ENCODE data around the gene DNAH5. TPM values are rescaled to one million over a fixed set of nuclear protein-coding genes. Genes with fewer than 3 reads are reported as not detected.

DNAH5 gene
- total RNA-seq, 3 donors from 2014 or later = 0.36 to 0.98 (median 0.70) TPM

DNA sequence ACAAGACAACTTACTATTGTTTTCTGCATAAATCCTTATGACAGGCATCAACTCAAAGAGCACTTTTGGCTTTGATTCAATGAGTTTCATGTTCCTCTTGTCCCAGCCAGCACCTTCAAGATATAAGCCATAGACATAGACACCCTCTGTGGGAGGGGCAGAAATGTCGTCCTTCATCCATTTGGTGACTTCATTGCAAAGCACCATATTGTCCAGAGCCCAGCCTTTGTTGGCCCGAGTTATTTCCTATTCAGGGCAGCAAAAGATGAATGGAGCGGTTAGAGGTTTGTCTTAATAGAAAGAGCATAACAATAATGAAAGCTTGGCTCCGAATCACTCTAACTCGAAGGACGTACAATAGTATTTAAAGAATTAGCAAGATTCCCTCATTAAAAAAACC, 243.9 kb downstream of the DNAH5 start:
- no peaks in the 10 kb centered on the region for H3K36me3 ChIP-seq (ENCODE audit: low read depth)
- TF ChIP-seq, protein P1, sequence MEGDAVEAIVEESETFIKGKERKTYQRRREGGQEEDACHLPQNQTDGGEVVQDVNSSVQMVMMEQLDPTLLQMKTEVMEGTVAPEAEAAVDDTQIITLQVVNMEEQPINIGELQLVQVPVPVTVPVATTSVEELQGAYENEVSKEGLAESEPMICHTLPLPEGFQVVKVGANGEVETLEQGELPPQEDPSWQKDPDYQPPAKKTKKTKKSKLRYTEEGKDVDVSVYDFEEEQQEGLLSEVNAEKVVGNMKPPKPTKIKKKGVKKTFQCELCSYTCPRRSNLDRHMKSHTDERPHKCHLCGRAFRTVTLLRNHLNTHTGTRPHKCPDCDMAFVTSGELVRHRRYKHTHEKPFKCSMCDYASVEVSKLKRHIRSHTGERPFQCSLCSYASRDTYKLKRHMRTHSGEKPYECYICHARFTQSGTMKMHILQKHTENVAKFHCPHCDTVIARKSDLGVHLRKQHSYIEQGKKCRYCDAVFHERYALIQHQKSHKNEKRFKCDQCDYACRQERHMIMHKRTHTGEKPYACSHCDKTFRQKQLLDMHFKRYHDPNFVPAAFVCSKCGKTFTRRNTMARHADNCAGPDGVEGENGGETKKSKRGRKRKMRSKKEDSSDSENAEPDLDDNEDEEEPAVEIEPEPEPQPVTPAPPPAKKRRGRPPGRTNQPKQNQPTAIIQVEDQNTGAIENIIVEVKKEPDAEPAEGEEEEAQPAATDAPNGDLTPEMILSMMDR (IDR thresholded peaks at IDR 0.05) = no peak
- no peaks in the 10 kb centered on the region for H3K4me1 ChIP-seq (ENCODE audit: low read depth)
- no peaks in the 10 kb centered on the region for H3K9me3 ChIP-seq
- ATAC-seq = no peak
- DNase-seq = no peak
- intact Hi-C loops (cut with DNase I, micrococcal nuclease) = no loop called here
- H3K4me3 ChIP-seq = no peak overlapping the region

DNA sequence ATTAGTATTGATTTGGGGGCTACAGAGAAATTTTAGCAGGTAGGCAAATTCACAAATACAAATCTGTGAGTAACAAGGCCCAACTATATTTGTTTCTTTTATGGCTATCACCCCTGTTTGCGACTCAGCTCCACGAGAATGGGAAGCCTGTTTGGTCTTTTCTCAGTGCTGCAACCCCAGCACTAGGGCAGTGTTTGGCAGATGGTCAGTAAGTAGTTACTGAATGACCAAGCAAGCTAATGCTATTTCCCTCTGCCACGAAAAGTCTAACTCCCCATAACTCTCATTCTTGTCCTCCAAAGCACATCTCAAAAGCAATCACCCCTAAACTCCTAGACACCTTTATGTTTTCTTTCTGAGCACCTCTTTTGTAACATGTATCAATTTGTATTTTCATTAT, 245.6 kb downstream of the DNAH5 start:
- no peaks in the 10 kb centered on the region for H3K9me3 ChIP-seq
- TF ChIP-seq, protein P1 (IDR thresholded peaks at IDR 0.05) = no peak
- H3K4me3 ChIP-seq = no peak overlapping the region
- ATAC-seq = no peak
- H3K4me1 ChIP-seq (ENCODE audit: low read depth) = no peaks in the 10 kb centered on the region
- intact Hi-C loops (cut with DNase I, micrococcal nuclease) = no loop called here
- no peaks in the 10 kb centered on the region for H3K36me3 ChIP-seq (ENCODE audit: low read depth)
- no peak for DNase-seq

DNA sequence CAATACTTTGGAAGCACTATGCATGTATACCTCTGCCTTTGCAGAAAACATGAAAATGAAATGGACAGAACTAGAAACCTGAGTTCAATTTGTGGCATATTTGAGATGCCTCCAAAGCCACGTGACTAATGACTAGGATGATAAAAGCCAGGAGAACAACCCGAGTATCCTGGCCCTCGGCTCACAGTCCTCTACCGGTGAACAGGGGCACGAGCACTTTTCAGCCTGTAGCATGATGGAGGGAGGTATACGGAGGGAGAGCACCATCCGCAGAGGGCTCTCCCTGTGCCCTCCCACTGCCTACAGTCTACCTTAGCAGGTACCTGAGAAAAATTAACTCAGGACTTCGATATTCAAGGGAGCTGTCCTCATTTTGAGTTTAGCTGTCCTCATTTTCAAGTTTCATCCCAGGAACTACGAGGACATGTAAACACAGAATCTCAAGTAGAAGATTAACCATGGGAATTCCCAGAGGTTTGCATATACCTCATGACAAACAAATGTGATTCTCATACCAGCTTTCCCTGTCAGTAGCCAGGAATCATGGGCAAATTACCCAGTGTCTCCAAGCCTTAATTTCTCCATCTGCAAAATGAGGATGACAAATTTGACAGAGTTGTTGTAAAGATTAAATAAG, 249.3 kb downstream of the DNAH5 start:
- intact Hi-C loops (cut with DNase I, micrococcal nuclease) = no loop called here
- no peaks in the 10 kb centered on the region for H3K4me1 ChIP-seq (ENCODE audit: low read depth)
- no peak overlapping the region for H3K4me3 ChIP-seq
- TF ChIP-seq, protein P1 (IDR thresholded peaks at IDR 0.05) = no peak
- DNase-seq (no peak), ATAC-seq (no peak)
- no peaks in the 10 kb centered on the region for H3K9me3 ChIP-seq
- no peaks in the 10 kb centered on the region for H3K36me3 ChIP-seq (ENCODE audit: low read depth)

DNA sequence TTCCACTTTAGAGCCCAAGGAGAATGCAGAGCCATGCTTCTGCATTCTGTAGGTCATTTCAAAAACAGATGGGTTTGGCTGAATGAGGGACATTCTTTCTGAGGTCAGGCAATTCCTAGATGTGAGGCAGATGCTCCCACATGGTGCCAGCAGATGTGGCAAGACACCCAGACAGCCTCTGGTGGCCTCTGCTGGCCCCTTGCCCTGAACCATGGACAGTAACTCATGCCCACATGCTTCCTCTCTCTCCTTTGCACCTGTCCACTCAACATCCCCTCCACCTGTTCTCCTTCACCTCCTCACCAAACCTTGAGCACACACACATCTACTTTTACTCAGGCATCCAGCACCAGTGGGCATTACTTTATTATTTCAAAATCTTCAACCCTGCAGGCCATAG, 252.3 kb downstream of the DNAH5 start:
- intact Hi-C loops (cut with DNase I, micrococcal nuclease) = no loop called here
- TF ChIP-seq, protein P1 (IDR thresholded peaks at IDR 0.05) = no peak
- ATAC-seq = no peak
- DNase-seq = no peak
- H3K9me3 ChIP-seq = peaks cover 17% of the 10 kb centered on the region
- no peak overlapping the region for H3K4me3 ChIP-seq
- H3K4me1 ChIP-seq (ENCODE audit: low read depth) = no peaks in the 10 kb centered on the region
- no peaks in the 10 kb centered on the region for H3K36me3 ChIP-seq (ENCODE audit: low read depth)

DNA sequence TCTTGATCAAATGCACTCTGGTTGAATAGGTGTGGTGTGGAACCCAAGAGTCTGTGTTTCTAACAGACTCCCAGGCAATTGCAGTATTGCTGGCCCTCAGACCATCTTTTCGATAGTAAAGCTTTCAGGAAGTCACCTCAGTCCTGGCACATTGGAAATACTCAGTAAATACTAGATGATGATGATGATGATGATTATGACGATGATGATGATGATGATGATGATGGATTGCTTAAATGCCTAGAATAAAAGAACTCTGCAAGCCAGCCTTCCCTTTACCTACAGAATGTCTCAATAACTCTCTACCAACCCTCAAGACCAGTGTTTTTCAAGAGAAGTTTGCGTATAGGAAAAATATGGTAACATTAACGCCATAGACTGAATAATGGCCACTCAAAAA, 268.0 kb downstream of the DNAH5 start:
- intact Hi-C loops (cut with DNase I, micrococcal nuclease) = no loop called here
- DNase-seq (no peak), ATAC-seq (no peak)
- TF ChIP-seq, protein P1 (IDR thresholded peaks at IDR 0.05) = no peak
- Histone ChIP-seq H3K4me1 (ENCODE audit: low read depth) (no peaks in the 10 kb centered on the region), H3K9me3 (no peaks in the 10 kb centered on the region), H3K36me3 (ENCODE audit: low read depth) (no peaks in the 10 kb centered on the region), H3K4me3 (no peak overlapping the region)

DNA sequence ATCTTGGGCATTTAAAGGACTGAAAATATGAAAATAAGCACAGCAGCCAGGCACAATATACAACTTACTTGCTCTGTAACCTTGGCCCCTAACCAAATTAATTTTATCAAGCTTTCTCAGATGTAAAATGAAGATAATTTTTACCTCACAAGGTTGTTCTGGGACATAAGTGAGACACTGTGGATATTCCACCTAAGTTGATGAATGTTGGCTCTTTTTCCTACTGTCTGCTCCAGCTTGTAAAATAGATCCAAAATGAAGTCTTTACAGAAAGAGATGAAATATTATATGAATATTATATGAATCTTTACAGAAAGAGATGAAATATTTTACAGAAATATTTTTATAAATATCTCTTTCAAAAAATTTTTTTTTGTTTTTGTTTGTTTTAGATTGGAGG, 270.1 kb downstream of the DNAH5 start:
- TF ChIP-seq, protein P1 (IDR thresholded peaks at IDR 0.05) = no peak
- Histone ChIP-seq H3K36me3 (ENCODE audit: low read depth) (no peaks in the 10 kb centered on the region), H3K9me3 (no peaks in the 10 kb centered on the region), H3K4me3 (no peak overlapping the region), H3K4me1 (ENCODE audit: low read depth) (no peaks in the 10 kb centered on the region)
- intact Hi-C loops (cut with DNase I, micrococcal nuclease) = no loop called here
- no peak for DNase-seq
- ATAC-seq = no peak

Measured in mucosa of descending colon (tissue), 3 donors.